HFFc6 (cell line): Measurements from ENCODE around the gene RASL10A. TPM values are rescaled to one million over a fixed set of nuclear protein-coding genes. Genes with fewer than 3 reads are reported as not detected.

Source experiments
- DNase-seq: peaks from one replicate; pipeline ENCODE4 v3.0.0-alpha.2; 2018
- H3K27ac Mint-ChIP-seq: 2 replicates; pipeline ENCODE4 v1.8.0; 2020; ENCODE audit warnings: mild to moderate bottlenecking, mixed read lengths
- H3K27me3 Mint-ChIP-seq: 2 replicates; pipeline ENCODE4 v1.8.0; 2021; ENCODE audit warnings: mild to moderate bottlenecking, moderate library complexity, mixed read lengths; ENCODE audit not compliant: insufficient read depth
- H3K36me3 Mint-ChIP-seq: 2 replicates; pipeline ENCODE4 v1.8.0; 2021; ENCODE audit warnings: low read depth, mixed read lengths
- H3K4me1 Mint-ChIP-seq: 2 replicates; pipeline ENCODE4 v1.8.0; 2020; ENCODE audit warnings: low read depth, mixed read lengths
- H3K4me3 Mint-ChIP-seq: 2 replicates; pipeline ENCODE4 v1.8.0; 2020; ENCODE audit warnings: mild to moderate bottlenecking, moderate library complexity, mixed read lengths
- H3K9me3 Mint-ChIP-seq: 2 replicates; pipeline ENCODE4 v1.8.0; 2020; ENCODE audit warnings: mild to moderate bottlenecking, mixed read lengths
- CTCF ChIP-seq: fragments of 200-600 bp; sonication (generic); IDR thresholded peaks from 2 replicates; pipeline ENCODE4 v1.5.0; 2021; ENCODE audit warnings: antibody characterized with exemption, mild to moderate bottlenecking
- total RNA-seq, 6 experiments: library from RNA; stranded (reverse); fragmentation: NEBNext Ultra II Directional; extraction: Animal tissue kit (Norgen Biotek cat#: 25700); gene quantifications; 2 replicates in 1 of 6; 3 replicates in 5 of 6; pipeline ENCODE4 v1.2.3, GENCODE V29; 2021

Gene RASL10A
- total RNA-seq, 6 experiments from 2014 or later, result 0.24 to 0.28 TPM; not detected in 4

GRCh38 chr22:29291215-29291614, 24.3 kb downstream of the RASL10A start:
- Mint-ChIP-seq H3K27me3 (no peaks in the 10 kb centered on the region), H3K4me1 (no peaks in the 10 kb centered on the region), H3K9me3 (no peaks in the 10 kb centered on the region), H3K27ac (0 out of 2 replicates have a peak overlapping the region, but pooled peaks have one; percentile 4), H3K4me3 (no peak overlapping the region), H3K36me3 (peaks cover 62% of the 10 kb centered on the region)
- no peak for DNase-seq
- no peak for TF ChIP-seq CTCF

- no peak overlapping the region for H3K27ac Mint-ChIP-seq
- H3K9me3 Mint-ChIP-seq, result no peaks in the 10 kb centered on the region
- no peak for DNase-seq
- peaks cover 62% of the 10 kb centered on the region for H3K36me3 Mint-ChIP-seq
- peaks cover 4% of the 10 kb centered on the region; the same call in 1 of the 2 replicates for H3K27me3 Mint-ChIP-seq
- no peak for TF ChIP-seq CTCF
- no peaks in the 10 kb centered on the region for H3K4me1 Mint-ChIP-seq
- H3K4me3 Mint-ChIP-seq, result no peak overlapping the region
Observed at GRCh38 chr22:29290061-29290460, 25.4 kb downstream of the RASL10A start.

GRCh38 chr22:29288837-29289236, 26.7 kb downstream of the RASL10A start:
- no peak for DNase-seq
- H3K27ac Mint-ChIP-seq, result peak overlapping the region; percentile 64; the same call in 1 of the 2 replicates
- peaks cover 68% of the 10 kb centered on the region for H3K36me3 Mint-ChIP-seq
- no peak overlapping the region for H3K4me3 Mint-ChIP-seq
- TF ChIP-seq CTCF, result no peak
- H3K9me3 Mint-ChIP-seq, result no peaks in the 10 kb centered on the region
- peaks cover 4% of the 10 kb centered on the region; the same call in 1 of the 2 replicates for H3K27me3 Mint-ChIP-seq
- no peaks in the 10 kb centered on the region for H3K4me1 Mint-ChIP-seq

GRCh38 chr22:29284196-29284595, 31.3 kb downstream of the RASL10A start:
- Mint-ChIP-seq H3K27me3 (peaks cover 7% of the 10 kb centered on the region), H3K4me1 (no peaks in the 10 kb centered on the region), H3K36me3 (peaks cover 54% of the 10 kb centered on the region), H3K9me3 (no peaks in the 10 kb centered on the region), H3K4me3 (no peak overlapping the region), H3K27ac (no peak overlapping the region)
- no peak for DNase-seq
- TF ChIP-seq CTCF, result no peak

- H3K4me3 Mint-ChIP-seq, result no peak overlapping the region
- no peak for TF ChIP-seq CTCF
- H3K9me3 Mint-ChIP-seq, result no peaks in the 10 kb centered on the region
- H3K36me3 Mint-ChIP-seq, result peaks cover 70% of the 10 kb centered on the region
- H3K27me3 Mint-ChIP-seq, result peaks cover 4% of the 10 kb centered on the region
- DNase-seq, result no peak
- no peak overlapping the region for H3K27ac Mint-ChIP-seq
- H3K4me1 Mint-ChIP-seq, result peaks cover 40% of the 10 kb centered on the region
Observed at GRCh38 chr22:29277927-29278326, 37.6 kb downstream of the RASL10A start.
